IMR-90 (cell line): Measurements from ENCODE around the gene USP32. TPM values are rescaled to one million over a fixed set of nuclear protein-coding genes. Genes with fewer than 3 reads are reported as not detected.

Experiments
- ATAC-seq: fragments of 200-7000 bp; cut with Tn5 transposase; 2 replicates; pipeline ENCODE4 v1.9.1; 2020; ENCODE audit warnings: low read depth, mild to moderate bottlenecking, moderate library complexity
- BruUV-seq: library from RNA; stranded (reverse); fragments of 400-500 nt; replicated peaks from 2 replicates; lab custom pipeline; 2021; lab: Mats Ljungman, UMichigan
- CTCF ChIA-PET: fragments of 300-600 bp; formaldehyde crosslinking; extraction: SDS; loops from one replicate; lab custom pipeline; 2021; ENCODE audit warnings: antibody characterized with exemption; lab: Yijun Ruan, JAX
- POLR2A ChIA-PET: fragments of 300-600 bp; sonication (Branson Sonifier 250); formaldehyde crosslinking; loops from one replicate; lab custom pipeline; 2022; ENCODE audit warnings: antibody characterized with exemption; ENCODE audit not compliant: unreplicated experiment; lab: Charles Lee
- DNase-seq: peaks from one replicate; pipeline ENCODE4 v3.0.0; 2013
- H2AFZ ChIP-seq: replicated peaks from 2 replicates; pipeline ENCODE3; 2013; ENCODE audit warnings: low read length, mild to moderate bottlenecking; ENCODE audit not compliant: poor library complexity
- H2AK5ac ChIP-seq: 2 replicates; pipeline ENCODE4 v1.6.1; 2013; ENCODE audit warnings: low read depth, low read length, inconsistent platforms
- H2AK9ac ChIP-seq: replicated peaks from 2 replicates; pipeline ENCODE3; 2013; ENCODE audit warnings: mild to moderate bottlenecking, low read depth, low read length, moderate library complexity; ENCODE audit not compliant: poor library complexity
- H2BK120ac ChIP-seq: 2 replicates; pipeline ENCODE4 v1.6.1; 2013; ENCODE audit warnings: low read depth, low read length, inconsistent platforms
- H2BK15ac ChIP-seq: 3 replicates; pipeline ENCODE4 v1.6.1; 2013; ENCODE audit warnings: low read depth, low read length, inconsistent platforms
- H2BK20ac ChIP-seq: 2 replicates; pipeline ENCODE4 v1.6.1; 2013; ENCODE audit warnings: low read depth, mild to moderate bottlenecking, inconsistent platforms, low read length, moderate library complexity
- H2BK5ac ChIP-seq: 2 replicates; pipeline ENCODE4 v1.6.1; 2013; ENCODE audit warnings: mild to moderate bottlenecking, low read depth, low read length, inconsistent platforms; ENCODE audit not compliant: poor library complexity, severe bottlenecking
- H3K14ac ChIP-seq: replicated peaks from 2 replicates; pipeline ENCODE4 v1.6.1; 2013; ENCODE audit warnings: low read depth, low read length, inconsistent platforms
- H3K18ac ChIP-seq: 2 replicates; pipeline ENCODE4 v1.6.1; 2013; ENCODE audit warnings: low read depth, low read length, control low read depth
- H3K23ac ChIP-seq: 2 replicates; pipeline ENCODE4 v1.6.1; 2013; ENCODE audit warnings: low read depth, low read length, inconsistent platforms
- H3K27ac ChIP-seq: 2 replicates; pipeline ENCODE4 v1.5.1; 2013; ENCODE audit warnings: mild to moderate bottlenecking, control low read depth, low read length; ENCODE audit not compliant: insufficient read depth
- H3K27me3 ChIP-seq: 2 replicates; pipeline ENCODE4 v1.6.1; 2013; ENCODE audit warnings: low read length; ENCODE audit not compliant: control insufficient read depth, insufficient read depth
- H3K36me3 ChIP-seq: 2 replicates; pipeline ENCODE4 v1.6.1; 2013; ENCODE audit warnings: low read length, mixed read lengths; ENCODE audit not compliant: control insufficient read depth, insufficient read depth
- H3K4ac ChIP-seq: 2 replicates; pipeline ENCODE4 v1.6.1; 2013; ENCODE audit warnings: low read depth, low read length, inconsistent platforms
- H3K4me1 ChIP-seq: 2 replicates; pipeline ENCODE4 v1.6.1; 2013; ENCODE audit warnings: low read length, mixed read lengths; ENCODE audit not compliant: control insufficient read depth, insufficient read depth
- H3K4me2 ChIP-seq: 2 replicates; pipeline ENCODE4 v1.6.1; 2013; ENCODE audit warnings: low read depth, mild to moderate bottlenecking, control low read depth, low read length, moderate library complexity
- H3K4me3 ChIP-seq: 2 replicates; pipeline ENCODE4 v1.5.1; 2013; ENCODE audit warnings: low read depth, mild to moderate bottlenecking, control low read depth, low read length, moderate library complexity; ENCODE audit not compliant: insufficient read depth
- H3K56ac ChIP-seq: 2 replicates; pipeline ENCODE4 v1.6.1; 2013; ENCODE audit warnings: low read length, inconsistent platforms; ENCODE audit not compliant: insufficient read depth; ENCODE audit errors: extremely low read depth
- H3K79me1 ChIP-seq, 2 experiments: 2 replicates each; pipeline ENCODE4 v1.6.1; 2013; ENCODE audit warnings: low read length in 2 of 2, inconsistent platforms in 1 of 2, low read depth in 1 of 2
- H3K9ac ChIP-seq: 2 replicates; pipeline ENCODE4 v1.6.1; 2013; ENCODE audit warnings: low read depth, low read length, control low read depth
- H3K9me1 ChIP-seq: 2 replicates; pipeline ENCODE4 v1.6.1; 2013; ENCODE audit warnings: low read length, inconsistent platforms; ENCODE audit not compliant: insufficient read depth
- H3K9me3 ChIP-seq: 2 replicates; pipeline ENCODE4 v1.6.1; 2013; ENCODE audit warnings: low read length; ENCODE audit not compliant: control insufficient read depth, insufficient read depth
- H4K20me1 ChIP-seq: 2 replicates; pipeline ENCODE4 v1.6.1; 2013; ENCODE audit warnings: low read length, inconsistent platforms; ENCODE audit not compliant: insufficient read depth
- H4K5ac ChIP-seq: 2 replicates; pipeline ENCODE4 v1.6.1; 2013; ENCODE audit warnings: mild to moderate bottlenecking, low read depth, low read length, control low read depth
- H4K8ac ChIP-seq, 2 experiments: 2 replicates each; pipeline ENCODE4 v1.6.1; 2013; ENCODE audit warnings: low read depth in 2 of 2, low read length in 2 of 2, control low read depth in 1 of 2, inconsistent platforms in 1 of 2
- H4K91ac ChIP-seq: 2 replicates; pipeline ENCODE4 v1.6.1; 2013; ENCODE audit warnings: low read depth, low read length, inconsistent platforms; ENCODE audit not compliant: insufficient read depth
- BHLHE40 ChIP-seq: fragments of 150-350 bp; IDR thresholded peaks from 2 replicates; pipeline ENCODE4 v1.6.1; 2016; ENCODE audit warnings: mild to moderate bottlenecking, low read depth, low read length
- CEBPB ChIP-seq: IDR thresholded peaks from 2 replicates; pipeline ENCODE4 v1.6.1; 2012; ENCODE audit warnings: low read depth, low read length, improper control_type of control experiment
- CHD1 ChIP-seq: IDR thresholded peaks from 2 replicates; pipeline ENCODE4 v1.6.1; 2012; ENCODE audit warnings: low read depth, low read length, improper control_type of control experiment
- FOS ChIP-seq: fragments of 150-350 bp; IDR thresholded peaks from 2 replicates; pipeline ENCODE4 v1.6.1; 2016; ENCODE audit warnings: low read depth, low read length
- MAZ ChIP-seq: IDR thresholded peaks from 2 replicates; pipeline ENCODE4 v1.6.1; 2012; ENCODE audit warnings: low read depth, mild to moderate bottlenecking, low read length, improper control_type of control experiment, moderate library complexity, borderline replicate concordance
- NFE2L2 ChIP-seq: fragments of 150-350 bp; IDR thresholded peaks from 2 replicates; pipeline ENCODE4 v1.6.1; 2016; ENCODE audit warnings: low read depth, mild to moderate bottlenecking, low read length
- RAD21 ChIP-seq: IDR thresholded peaks from 2 replicates; pipeline ENCODE4 v1.6.1; 2012; ENCODE audit warnings: low read length, improper control_type of control experiment
- RCOR1 ChIP-seq: IDR thresholded peaks from 2 replicates; pipeline ENCODE4 v1.6.1; 2012; ENCODE audit warnings: mild to moderate bottlenecking, low read length, improper control_type of control experiment; ENCODE audit not compliant: insufficient replicate concordance
- RFX5 ChIP-seq: IDR thresholded peaks from 2 replicates; pipeline ENCODE4 v1.8.0; 2012; ENCODE audit warnings: low read depth, mild to moderate bottlenecking, low read length, moderate library complexity
- SMC3 ChIP-seq: fragments of 150-350 bp; IDR thresholded peaks from 2 replicates; pipeline ENCODE4 v1.6.1; 2016; ENCODE audit warnings: low read depth, mild to moderate bottlenecking, antibody characterized with exemption, low read length, moderate library complexity
- USF2 ChIP-seq: fragments of 150-350 bp; IDR thresholded peaks from 2 replicates; pipeline ENCODE4 v1.6.1; 2017; ENCODE audit warnings: mild to moderate bottlenecking, antibody characterized with exemption, low read length, low read depth
- WGBS, 2 experiments: methylation state at CpG; one replicate each; pipeline versions ENCODE4 v1.1.5 to v1.1.7; 2013; ENCODE audit warnings: missing lambda C conversion rate in 2 of 2; ENCODE audit not compliant: insufficient read length in 1 of 2; ENCODE audit errors: extremely low coverage in 2 of 2; 5-methylcytosine and 5-hydroxymethylcytosine counted together
- dilution Hi-C: fragments of 300-500 bp; cut with HindIII; formaldehyde crosslinking; loops from one replicate; pipeline ENCODE4 v1.14.3; 2018; ENCODE audit warnings: low sequenced_read_pairs; ENCODE audit not compliant: unreplicated experiment
- in situ Hi-C: fragments of 300-500 bp; cut with MboI; formaldehyde crosslinking; loops from 3 replicates; pipeline ENCODE4 v1.14.3; 2019; ENCODE audit warnings: low sequenced_read_pairs, inconsistent platforms, mixed read lengths
- intact Hi-C: fragments of 100-400 bp; cut with micrococcal nuclease; formaldehyde crosslinking; loops from 2 replicates; pipeline ENCODE4 v1.10.0; 2022
- polyA plus RNA-seq, 3 experiments: library from polyadenylated mRNA; depleted of rRNA; stranded (reverse); fragments of >200 nt; gene quantifications; 2 replicates each; pipeline ENCODE4 v1.2.3, GENCODE V29; 2012; ENCODE audit warnings: low replicate concordance in 1 of 3
- total RNA-seq: library from RNA; depleted of rRNA; stranded (reverse); fragments of >200 nt; gene quantifications from 2 replicates; pipeline ENCODE4 v1.2.3, GENCODE V29; 2012

The USP32 gene
- total and polyA plus RNA-seq, 2 of the 4 experiments (the other 2 are of a cell fraction): 16.8 to 46.8 TPM

- H3K79me1 ChIP-seq: no peaks in the 10 kb centered on the region
- H2AFZ ChIP-seq: no peak overlapping the region
- DNase-seq (no peak), ATAC-seq (peak; percentile 8)
- H4K91ac ChIP-seq: no peak overlapping the region
- H3K4me2 ChIP-seq: no peak overlapping the region
- TF ChIP-seq RCOR1 (no peak), MAZ (no peak), BHLHE40 (no peak), NFE2L2 (no peak), CHD1 (no peak), CEBPB (no peak), RFX5 (no peak), USF2 (no peak), FOS (no peak), RAD21 (no peak), SMC3 (no peak)
- H2BK5ac ChIP-seq: no peak overlapping the region
- H3K9ac ChIP-seq: no peak overlapping the region
- peaks cover 9% of the 10 kb centered on the region for H3K27me3 ChIP-seq
- H2AK9ac ChIP-seq: no peak overlapping the region
- H4K8ac ChIP-seq: no peak overlapping the region
- no peak overlapping the region for H2BK120ac ChIP-seq
- H3K36me3 ChIP-seq: no peaks in the 10 kb centered on the region; the same call in 1 of the 2 replicates
- peaks cover 8% of the 10 kb centered on the region for H3K4me1 ChIP-seq
- no peaks in the 10 kb centered on the region for H4K20me1 ChIP-seq
- no peak overlapping the region for H4K5ac ChIP-seq
- H2AK5ac ChIP-seq: no peak overlapping the region
- no peaks in the 10 kb centered on the region for H3K9me3 ChIP-seq
- H3K4me3 ChIP-seq: no peak overlapping the region
- H3K23ac ChIP-seq: no peak overlapping the region
- H2BK15ac ChIP-seq: no peak overlapping the region
- H3K56ac ChIP-seq: no peak overlapping the region
- H3K27ac ChIP-seq: no peak overlapping the region
- H2BK20ac ChIP-seq: no peak overlapping the region
- ChIA-PET CTCF (no interaction called here), POLR2A (no interaction called here)
- no peak overlapping the region for H3K4ac ChIP-seq
- in situ Hi-C loops (no loop called here), dilution Hi-C loops (no loop called here), intact Hi-C loops (no loop called here)
- no peak overlapping the region for H3K18ac ChIP-seq
- BruUV-seq: no TSS peak
- 93% methylated on average over 2 of the region's 11 CpGs; no CpG with 5 or more reads in 1 of the 2 experiments for WGBS, 2 experiments
- no peak overlapping the region for H3K14ac ChIP-seq
- peaks cover 13% of the 10 kb centered on the region for H3K9me1 ChIP-seq
Observed at GRCh38 chr17:60167065-60167741, 224.7 kb downstream of the USP32 start.
